Measurements from ENCODE around the gene ADGRF4.

Gene ADGRF4

DNA sequence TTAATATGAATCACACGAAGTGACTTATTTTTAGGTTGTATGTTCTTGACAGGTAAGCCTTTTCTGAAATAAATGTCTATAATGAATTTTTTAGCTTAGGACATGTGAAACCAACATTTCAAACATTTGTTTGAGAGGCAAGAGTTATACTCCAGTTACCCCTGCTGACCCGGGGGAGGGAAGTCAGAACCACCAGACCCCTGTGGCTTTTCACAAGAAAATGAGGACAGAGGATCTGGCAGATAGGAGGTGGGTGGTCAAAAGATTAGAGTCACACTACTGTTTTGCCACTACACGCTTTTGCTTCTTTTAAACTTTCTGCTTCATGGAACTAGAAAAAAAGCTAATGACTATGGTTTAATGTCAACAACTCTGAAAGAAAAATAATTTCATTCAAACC lies 27.5 kb upstream of the ADGRF4 start:
- H3K27me3 ChIP-seq (replicated peaks; ENCODE audit: control insufficient read depth, insufficient read depth, low read length), result no peaks in the 10 kb centered on the region
- no peak for DNase-seq (ENCODE audit: extremely low read depth, insufficient read length)
- no peak overlapping the region for H3K4me3 ChIP-seq (replicated peaks; ENCODE audit: low read depth, low read length)
- TF ChIP-seq, protein P1, sequence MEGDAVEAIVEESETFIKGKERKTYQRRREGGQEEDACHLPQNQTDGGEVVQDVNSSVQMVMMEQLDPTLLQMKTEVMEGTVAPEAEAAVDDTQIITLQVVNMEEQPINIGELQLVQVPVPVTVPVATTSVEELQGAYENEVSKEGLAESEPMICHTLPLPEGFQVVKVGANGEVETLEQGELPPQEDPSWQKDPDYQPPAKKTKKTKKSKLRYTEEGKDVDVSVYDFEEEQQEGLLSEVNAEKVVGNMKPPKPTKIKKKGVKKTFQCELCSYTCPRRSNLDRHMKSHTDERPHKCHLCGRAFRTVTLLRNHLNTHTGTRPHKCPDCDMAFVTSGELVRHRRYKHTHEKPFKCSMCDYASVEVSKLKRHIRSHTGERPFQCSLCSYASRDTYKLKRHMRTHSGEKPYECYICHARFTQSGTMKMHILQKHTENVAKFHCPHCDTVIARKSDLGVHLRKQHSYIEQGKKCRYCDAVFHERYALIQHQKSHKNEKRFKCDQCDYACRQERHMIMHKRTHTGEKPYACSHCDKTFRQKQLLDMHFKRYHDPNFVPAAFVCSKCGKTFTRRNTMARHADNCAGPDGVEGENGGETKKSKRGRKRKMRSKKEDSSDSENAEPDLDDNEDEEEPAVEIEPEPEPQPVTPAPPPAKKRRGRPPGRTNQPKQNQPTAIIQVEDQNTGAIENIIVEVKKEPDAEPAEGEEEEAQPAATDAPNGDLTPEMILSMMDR (IDR thresholded peaks at IDR 0.05; ENCODE audit: insufficient read depth, low read length, poor library complexity, severe bottlenecking), result no peak
- H3K36me3 ChIP-seq (ENCODE audit: control insufficient read depth, insufficient read depth, low read length), result no peaks in the 10 kb centered on the region

DNA sequence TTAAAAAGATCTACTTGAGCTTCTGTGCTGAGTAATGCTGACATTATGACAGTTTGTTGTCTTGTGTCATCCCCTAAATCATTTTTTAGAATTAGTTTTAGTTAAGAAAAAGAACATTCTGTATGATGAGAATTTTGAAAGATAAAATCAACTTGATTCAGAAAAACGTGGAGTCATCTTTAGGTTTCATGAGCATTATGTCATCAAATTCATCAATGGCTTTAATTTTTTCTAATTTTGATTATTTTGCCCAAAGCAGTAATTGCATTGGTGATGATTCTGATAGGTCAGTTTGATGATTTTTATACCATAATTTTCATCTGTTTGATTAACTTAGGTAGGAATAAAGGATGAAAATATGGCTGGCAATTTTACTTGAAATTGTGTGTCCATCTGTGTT lies 26.6 kb upstream of the ADGRF4 start:
- Histone ChIP-seq H3K36me3 (ENCODE audit: control insufficient read depth, insufficient read depth, low read length) (no peaks in the 10 kb centered on the region), H3K27me3 (replicated peaks; ENCODE audit: control insufficient read depth, insufficient read depth, low read length) (no peaks in the 10 kb centered on the region), H3K4me3 (replicated peaks; ENCODE audit: low read depth, low read length) (no peak overlapping the region)
- TF ChIP-seq, protein P1 (IDR thresholded peaks at IDR 0.05; ENCODE audit: insufficient read depth, low read length, poor library complexity, severe bottlenecking), result no peak
- no peak for DNase-seq (ENCODE audit: extremely low read depth, insufficient read length)

DNA sequence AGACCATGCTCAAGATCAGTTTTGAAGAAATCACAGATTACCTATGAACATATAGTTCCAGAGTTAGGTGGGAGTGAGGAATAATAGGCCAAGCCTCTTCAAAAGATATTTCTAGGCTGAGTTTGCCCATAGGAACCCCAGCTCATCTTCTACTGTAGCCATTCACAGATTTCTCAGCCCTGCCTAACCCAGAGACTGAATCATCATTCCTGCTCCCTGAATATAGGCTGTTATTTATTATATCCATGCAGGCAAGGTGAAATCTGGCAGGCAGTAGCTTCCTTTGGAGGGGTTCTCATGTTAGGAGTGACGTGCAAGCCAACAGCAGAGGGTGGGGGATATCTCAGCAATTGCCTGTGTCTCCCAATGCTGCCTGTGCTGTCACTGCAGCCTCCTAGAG lies 25.6 kb upstream of the ADGRF4 start:
- no peak for DNase-seq (ENCODE audit: extremely low read depth, insufficient read length)
- TF ChIP-seq, protein P1 (IDR thresholded peaks at IDR 0.05; ENCODE audit: insufficient read depth, low read length, poor library complexity, severe bottlenecking), result no peak
- H3K36me3 ChIP-seq (ENCODE audit: control insufficient read depth, insufficient read depth, low read length), result no peaks in the 10 kb centered on the region

DNA sequence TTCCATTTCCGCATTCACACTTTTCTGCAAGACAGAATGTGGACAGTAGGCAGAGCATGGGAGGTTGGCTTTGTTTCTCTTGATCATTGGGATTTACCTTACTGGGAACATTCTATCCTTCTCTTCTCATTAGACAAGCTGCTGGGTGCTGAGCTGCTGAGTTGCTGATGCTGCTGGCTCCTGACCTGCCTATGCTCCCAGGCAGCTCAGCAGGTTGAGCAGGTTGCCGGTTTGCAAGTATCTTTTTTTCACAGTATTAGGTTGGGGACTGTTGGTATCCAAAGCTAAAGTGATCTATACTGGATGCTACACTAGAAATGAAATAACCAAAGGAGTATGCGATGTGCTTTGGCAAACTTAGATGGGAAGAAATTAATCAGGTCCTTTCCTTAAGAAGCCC lies 23.7 kb upstream of the ADGRF4 start:
- no peak for DNase-seq (ENCODE audit: extremely low read depth, insufficient read length)
- TF ChIP-seq, protein P1 (IDR thresholded peaks at IDR 0.05; ENCODE audit: insufficient read depth, low read length, poor library complexity, severe bottlenecking), result no peak
- no peaks in the 10 kb centered on the region; the same call in 1 of the 2 replicates for H3K27me3 ChIP-seq (replicated peaks; ENCODE audit: control insufficient read depth, insufficient read depth, low read length)

More for the DNA sequence above, 25.6 kb upstream of the ADGRF4 start:
- Histone ChIP-seq H3K4me3 (replicated peaks; ENCODE audit: low read depth, low read length) (no peak overlapping the region), H3K27me3 (replicated peaks; ENCODE audit: control insufficient read depth, insufficient read depth, low read length) (no peaks in the 10 kb centered on the region)

DNA sequence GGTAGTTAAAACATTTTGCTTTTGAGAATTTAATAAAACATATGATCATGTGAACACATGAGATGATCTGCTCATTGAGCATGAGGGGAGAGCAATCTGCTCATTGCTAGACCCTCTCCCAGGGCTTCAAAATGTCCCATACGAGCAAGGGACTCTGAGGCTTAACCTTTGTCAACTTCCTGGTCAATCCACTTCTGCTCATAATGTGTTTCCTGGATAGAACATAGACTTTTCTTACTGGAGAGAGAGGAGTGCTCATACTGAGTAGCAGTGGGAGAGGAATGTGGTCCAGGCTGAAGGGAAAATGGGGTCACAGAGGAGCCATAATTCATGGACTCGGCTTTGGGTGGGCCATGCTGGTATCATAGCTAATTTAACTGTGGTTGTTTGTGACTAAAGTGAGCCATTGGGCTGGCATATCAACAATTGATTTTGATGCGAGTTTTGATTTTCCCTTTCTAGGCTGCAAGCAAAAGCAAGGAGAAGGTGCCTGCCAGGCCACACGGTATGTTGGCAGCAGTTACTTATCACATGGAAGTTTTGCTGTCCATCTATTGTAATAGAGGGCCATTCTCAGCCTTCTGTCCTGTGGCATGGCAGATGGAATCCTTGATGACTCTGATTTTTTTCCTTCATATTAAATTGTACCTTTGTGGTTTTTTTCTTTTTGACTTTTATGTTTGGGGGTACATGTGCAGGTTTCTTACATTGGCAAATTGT lies 20.8 kb upstream of the ADGRF4 start:
- Histone ChIP-seq H3K27me3 (replicated peaks; ENCODE audit: control insufficient read depth, insufficient read depth, low read length) (no peaks in the 10 kb centered on the region; the same call in 1 of the 2 replicates), H3K4me3 (replicated peaks; ENCODE audit: low read depth, low read length) (no peak overlapping the region), H3K36me3 (ENCODE audit: control insufficient read depth, insufficient read depth, low read length) (no peaks in the 10 kb centered on the region)
- TF ChIP-seq, protein P1 (IDR thresholded peaks at IDR 0.05; ENCODE audit: insufficient read depth, low read length, poor library complexity, severe bottlenecking), result no peak
- DNase-seq (ENCODE audit: extremely low read depth, insufficient read length), result no peak

More for the DNA sequence above, 23.7 kb upstream of the ADGRF4 start:
- no peak overlapping the region for H3K4me3 ChIP-seq (replicated peaks; ENCODE audit: low read depth, low read length)
- H3K36me3 ChIP-seq (ENCODE audit: control insufficient read depth, insufficient read depth, low read length), result no peaks in the 10 kb centered on the region

All from GM06990 (cell line).